GM10847 (cell line): Measurements from ENCODE around the gene PHETA1.

ENCODE experiments used
- POLR2A ChIP-seq: IDR thresholded peaks from 2 replicates; pipeline ENCODE4 v1.6.1; 2011; ENCODE audit not compliant: insufficient read length; ENCODE audit errors: extremely low read depth

PHETA1 gene

DNA sequence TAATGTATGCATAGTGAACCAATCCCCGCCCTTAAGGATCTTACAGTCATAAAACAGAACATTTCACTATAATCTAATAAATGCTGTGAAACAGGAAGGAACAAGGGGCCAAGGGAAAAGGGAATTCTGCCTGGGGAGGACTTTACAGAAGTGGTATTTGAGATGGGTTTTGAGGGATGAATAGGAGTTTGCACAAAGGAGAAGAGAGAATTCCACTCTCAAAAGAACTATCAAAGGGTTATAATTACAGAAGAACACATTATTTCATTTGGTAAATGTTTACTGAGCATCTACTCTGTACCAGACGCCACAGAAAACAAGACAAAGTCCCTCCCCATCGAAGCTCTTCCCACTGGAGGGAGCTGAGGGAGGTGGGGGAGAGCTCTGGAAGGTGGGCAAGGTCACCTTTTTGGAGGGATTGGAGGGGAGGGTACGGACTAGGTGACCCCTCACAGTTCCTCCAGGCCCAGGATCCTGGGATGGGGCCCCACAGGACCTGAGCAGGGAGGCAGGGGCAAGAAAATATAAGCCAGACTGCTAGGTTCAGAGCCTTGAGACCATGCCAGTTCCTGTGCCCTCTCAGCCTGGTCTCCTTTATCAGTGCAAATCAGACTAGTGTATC lies 24.5 kb downstream of the PHETA1 start:
- no peak for TF ChIP-seq POLR2A

- no peak for TF ChIP-seq POLR2A
Observed at GRCh38 chr12:111343181-111343580, 25.7 kb downstream of the PHETA1 start.

DNA sequence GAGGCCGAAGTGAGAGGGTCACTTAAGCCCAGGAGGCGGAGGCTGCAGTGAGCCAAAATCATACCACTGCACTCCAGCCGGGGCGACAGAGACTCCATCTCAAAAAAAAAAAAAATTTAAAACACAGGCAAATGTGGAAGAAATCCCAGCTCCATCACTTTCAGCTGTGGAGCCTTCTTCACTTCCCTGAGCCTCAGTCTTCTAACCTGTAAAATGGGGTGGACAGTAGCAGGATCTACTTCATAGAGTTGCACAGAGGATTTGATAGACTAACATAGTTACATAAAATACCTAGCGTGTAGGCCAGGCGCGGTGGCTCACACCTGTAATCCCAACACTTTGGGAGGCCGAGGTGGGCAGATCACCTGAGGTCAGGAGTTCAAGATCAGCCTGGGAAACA lies 26.5 kb downstream of the PHETA1 start:
- TF ChIP-seq POLR2A, result no peak

- no peak for TF ChIP-seq POLR2A
Observed at GRCh38 chr12:111341426-111342065, 27.3 kb downstream of the PHETA1 start.

DNA sequence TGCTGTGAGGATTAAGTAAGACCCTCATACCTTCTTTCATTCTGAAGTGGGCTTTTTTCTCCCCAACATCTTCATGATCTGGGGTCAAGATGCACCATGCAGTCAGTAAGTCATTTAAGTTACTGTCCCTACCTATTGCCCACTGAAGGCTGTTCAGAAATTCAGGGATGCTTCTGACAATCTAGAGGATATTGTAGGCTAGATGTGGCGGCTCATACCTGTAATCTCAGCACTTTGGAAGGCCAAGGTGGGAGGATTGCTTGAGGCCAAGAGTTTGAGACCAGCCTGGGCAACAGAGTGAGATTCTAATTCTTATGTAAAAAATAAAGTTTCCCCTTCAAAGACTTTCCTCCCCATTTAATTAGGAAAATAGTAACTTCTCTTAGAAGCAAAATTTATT lies 28.7 kb downstream of the PHETA1 start:
- no peak for TF ChIP-seq POLR2A

DNA sequence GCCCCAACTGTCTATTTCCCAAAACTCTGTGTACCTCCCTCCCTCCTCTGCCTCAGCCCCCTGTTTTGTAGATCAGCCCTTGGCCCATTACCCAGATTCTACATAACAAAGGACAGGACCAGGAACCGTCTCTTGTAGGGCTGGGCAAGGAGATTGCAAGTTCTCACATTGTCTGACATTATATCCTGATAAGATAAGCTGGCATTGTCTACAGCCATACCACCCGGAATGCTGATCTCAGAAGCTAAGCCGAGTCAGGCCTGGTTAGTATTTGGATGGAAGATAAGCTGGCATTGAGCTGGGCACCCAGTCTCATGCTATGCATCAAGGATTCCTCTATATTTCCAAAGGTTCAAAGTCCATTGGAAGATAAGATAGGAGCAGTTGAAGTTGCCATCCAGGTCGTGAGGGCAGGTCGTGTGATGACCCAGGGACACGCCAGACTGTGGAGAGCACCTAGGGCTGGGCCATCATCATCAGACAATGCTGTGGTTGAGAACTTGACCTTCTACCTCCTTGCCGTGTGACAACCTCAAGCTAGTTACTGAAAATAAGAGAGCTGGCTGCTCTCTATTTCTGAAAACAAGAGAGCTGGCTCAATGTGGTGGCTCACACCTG lies 29.5 kb downstream of the PHETA1 start:
- TF ChIP-seq POLR2A, result no peak

GRCh38 chr12:111338096-111338495 lies 30.8 kb downstream of the PHETA1 start:
- no peak for TF ChIP-seq POLR2A

- no peak for TF ChIP-seq POLR2A
Observed at GRCh38 chr12:111337371-111337770, 31.5 kb downstream of the PHETA1 start.

GRCh38 chr12:111335811-111336210 lies 33.1 kb downstream of the PHETA1 start:
- no peak for TF ChIP-seq POLR2A

- TF ChIP-seq POLR2A, result no peak
Observed at GRCh38 chr12:111334393-111334915, 34.4 kb downstream of the PHETA1 start.

DNA sequence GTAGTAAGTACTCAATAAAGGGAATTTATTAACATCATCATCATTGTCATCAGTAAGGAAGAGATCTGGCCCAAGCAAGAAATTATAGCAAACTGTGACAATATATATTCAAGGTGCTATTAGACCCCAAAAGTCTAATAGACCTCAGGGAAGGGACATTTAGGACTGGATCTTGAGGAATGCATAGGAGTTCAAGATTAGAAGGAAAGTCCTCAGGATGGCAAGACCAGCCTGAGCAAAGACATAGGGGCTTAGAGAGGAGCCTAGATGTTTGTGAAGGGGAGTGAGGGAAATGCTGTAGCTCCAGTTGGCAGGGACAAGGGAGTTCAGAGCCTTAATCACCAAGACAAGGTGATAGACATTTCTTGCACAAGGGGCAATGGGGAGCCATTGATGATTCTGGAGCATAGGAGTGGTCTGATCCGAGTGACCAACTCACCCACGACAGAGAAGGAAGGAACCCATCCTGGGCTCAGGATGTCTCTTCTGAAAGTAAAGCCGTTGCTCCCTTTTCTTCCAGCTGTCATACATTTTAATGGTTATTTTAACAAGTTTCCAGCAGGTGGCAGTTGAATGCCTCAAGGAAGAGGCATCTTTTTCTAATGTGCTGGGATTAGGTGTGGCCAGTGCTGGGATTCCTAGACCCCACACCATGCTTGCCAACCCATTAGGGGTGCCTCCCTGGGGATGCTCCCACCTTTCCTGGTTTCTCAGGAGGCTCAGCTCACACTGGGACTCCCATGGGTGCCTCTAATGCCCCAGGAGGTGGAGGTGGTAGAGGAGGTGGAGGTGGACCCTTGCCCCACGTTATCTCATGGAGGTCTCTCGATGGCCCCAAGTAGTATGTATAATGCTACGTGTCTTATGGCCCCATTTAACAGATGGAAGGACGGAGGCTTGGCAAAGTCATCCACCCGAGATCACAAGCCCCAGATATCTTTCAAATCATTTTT lies 37.8 kb downstream of the PHETA1 start:
- no peak for TF ChIP-seq POLR2A

DNA sequence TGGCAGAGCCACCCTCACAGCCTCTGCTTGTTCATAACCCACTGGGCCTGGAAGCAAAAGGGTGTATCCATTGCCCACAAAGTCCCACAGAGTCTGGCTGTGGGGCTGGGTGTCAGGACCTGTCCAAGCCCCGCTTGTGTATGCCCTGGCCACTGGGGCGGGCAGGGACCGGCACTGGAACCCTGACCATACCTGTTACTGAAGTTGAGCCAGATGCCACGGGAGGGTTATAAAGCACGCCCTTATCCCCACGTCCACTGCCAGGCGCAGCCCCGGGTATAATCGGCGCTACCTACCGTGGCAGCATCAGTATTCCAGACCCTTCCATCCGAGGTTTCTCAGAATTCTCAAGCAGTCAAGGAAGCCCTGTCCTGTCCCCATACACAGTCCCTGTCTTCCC lies 40.8 kb downstream of the PHETA1 start:
- TF ChIP-seq POLR2A, result no peak

GRCh38 chr12:111327474-111327873 lies 41.4 kb downstream of the PHETA1 start:
- TF ChIP-seq POLR2A, result no peak

- TF ChIP-seq POLR2A, result no peak
Observed at GRCh38 chr12:111322336-111323250, 46.3 kb downstream of the PHETA1 start.

- no peak for TF ChIP-seq POLR2A
Observed at GRCh38 chr12:111321317-111321716, 47.6 kb downstream of the PHETA1 start.
